ENCODE data around the gene DNAH14.
"Not testable (repeated sequence)": the region's sequence is repeated elsewhere in the genome, so short reads cannot be mapped to it uniquely, and the experiment has no call there.

Gene DNAH14

DNA sequence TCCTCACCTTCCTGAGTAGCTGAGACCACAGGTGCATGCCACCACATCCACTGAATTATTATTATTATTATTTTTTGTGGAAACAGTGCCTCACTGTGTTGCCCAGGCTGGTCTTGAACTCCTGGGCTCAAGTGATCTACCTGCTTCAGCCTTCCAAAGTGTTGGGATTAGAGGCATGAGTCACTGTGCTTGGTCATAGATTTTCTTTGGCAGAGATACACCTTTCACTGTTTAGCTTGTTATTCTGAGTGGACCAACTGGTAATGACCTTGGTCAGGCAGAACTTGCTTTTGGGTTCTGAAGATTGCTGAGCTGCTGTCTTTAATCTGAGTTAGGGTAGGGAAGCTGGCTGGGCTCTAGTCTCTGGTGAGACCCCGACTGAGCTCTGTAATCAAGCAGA, 66.8 kb downstream of the DNAH14 start:
- no peak for DNase-seq (ENCODE audit: low read depth in 2 of 2)

DNA sequence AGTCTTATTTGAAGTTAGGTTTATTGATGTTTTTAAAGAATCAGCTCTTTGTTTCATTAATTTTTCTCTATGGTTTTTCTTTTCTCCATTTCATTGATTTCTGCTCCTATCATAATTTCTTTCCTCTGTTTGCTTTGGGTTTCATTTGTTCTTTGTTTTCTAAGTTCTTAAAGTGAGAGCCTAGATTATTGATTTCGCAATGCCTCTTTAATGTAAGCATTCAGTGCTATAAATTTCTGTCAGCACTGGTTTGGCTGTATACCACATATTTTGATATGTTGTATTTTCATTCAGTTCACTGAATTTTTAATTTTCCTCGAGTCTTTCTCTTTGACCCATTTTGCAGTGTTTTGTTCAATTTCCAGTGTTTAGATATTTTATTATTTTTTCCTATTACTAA, 68.7 kb downstream of the DNAH14 start:
- DNase-seq (ENCODE audit: low read depth in 2 of 2), result no peak

DNA sequence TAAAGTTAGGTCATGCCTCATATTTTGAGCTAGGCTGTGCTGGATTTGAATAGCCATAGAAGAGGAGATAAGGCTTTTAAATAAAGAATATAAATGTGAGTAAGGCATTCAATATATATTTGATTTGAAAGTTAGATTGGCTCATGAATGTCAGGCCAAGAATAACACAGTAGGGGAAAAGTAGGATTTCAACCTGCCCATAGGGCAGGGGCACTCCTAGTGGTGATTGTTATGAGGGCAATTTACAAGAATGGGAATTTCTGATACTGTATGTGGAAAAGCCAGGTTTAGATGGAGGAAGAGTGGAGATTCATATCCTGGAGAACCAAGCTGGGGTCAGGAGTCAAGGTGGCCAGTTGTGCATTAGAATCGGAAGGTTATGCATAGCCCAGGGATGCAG, 74.9 kb downstream of the DNAH14 start:
- no peak for DNase-seq (ENCODE audit: low read depth in 2 of 2)

DNA sequence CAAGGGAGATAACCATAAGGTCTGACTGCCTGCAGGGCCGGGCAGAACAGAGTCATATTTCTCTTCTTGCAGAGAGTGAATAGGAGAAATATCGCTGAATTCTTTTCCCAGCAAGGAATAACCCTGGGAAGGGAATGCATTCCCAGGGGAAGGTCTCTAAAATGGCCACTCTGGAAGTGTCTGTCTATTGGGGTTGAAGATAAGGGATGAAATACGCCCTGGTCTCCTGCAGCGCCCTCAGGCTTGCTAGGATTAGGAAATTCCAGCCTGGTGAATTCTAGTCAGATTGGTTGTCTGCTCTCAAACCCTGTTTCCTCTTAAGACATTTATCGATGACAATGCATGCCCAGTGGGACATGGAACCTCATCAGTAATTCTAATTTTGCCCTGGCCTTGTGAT, 76.9 kb downstream of the DNAH14 start:
- not testable (repeated sequence) for DNase-seq (ENCODE audit: low read depth in 2 of 2)

DNA sequence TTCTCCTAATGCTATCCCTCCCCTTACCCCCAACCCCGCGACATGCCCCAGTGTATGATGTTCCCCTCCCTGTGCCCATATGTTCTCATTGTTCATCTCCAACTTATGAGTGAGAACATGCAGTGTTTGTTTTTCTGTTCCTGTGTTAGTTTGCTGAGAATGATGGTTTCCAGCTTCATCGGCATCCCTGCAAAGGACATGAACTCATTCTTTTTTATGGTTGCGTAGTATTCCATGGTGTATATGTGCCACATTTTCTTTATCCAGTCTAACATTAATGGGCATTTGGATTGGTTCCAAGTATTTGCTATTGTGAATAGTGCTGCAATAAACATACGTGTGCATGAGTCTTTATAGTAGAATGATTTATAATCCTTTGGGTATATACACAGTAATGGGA, 78.6 kb downstream of the DNAH14 start:
- not testable (repeated sequence) for DNase-seq (ENCODE audit: low read depth in 2 of 2)

DNA sequence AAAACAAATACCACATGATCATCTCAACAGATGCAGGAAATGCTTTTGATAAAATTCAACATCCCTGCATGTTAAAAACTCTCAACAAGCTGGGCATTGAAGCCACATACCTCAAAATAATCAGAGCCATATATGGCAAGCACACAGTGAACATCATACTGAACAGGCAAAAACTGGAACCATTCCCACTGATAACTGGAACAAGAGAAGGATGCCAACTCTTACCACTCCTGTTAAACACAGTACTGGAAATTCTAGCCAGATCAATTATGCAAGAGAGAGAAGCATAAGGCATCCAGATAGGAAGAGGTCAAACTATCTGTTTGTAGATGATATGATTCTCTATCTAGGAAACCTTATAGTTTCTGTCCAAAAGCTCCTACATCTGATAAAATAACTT, 91.6 kb downstream of the DNAH14 start:
- DNase-seq (ENCODE audit: low read depth in 2 of 2), result no peak

DNA sequence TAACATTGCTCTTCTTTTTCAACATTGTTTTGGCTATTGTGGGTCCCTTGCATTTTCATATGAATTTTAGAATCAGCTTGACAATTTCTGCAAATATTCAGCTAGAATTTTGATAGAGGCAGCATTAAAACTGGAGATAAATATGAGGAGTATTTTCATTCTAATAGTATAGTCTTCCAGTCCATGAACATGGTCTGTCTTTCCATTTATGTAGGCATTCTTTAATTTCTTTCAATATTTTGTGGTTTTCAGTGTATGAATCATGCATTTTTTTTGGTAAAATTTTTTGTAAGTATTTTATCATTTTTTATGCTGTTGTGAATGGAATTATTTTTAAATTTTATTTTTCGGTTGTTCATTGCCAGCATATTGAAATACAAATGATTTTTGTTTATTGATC, 97.2 kb downstream of the DNAH14 start:
- DNase-seq (ENCODE audit: low read depth in 2 of 2), result no peak

DNA sequence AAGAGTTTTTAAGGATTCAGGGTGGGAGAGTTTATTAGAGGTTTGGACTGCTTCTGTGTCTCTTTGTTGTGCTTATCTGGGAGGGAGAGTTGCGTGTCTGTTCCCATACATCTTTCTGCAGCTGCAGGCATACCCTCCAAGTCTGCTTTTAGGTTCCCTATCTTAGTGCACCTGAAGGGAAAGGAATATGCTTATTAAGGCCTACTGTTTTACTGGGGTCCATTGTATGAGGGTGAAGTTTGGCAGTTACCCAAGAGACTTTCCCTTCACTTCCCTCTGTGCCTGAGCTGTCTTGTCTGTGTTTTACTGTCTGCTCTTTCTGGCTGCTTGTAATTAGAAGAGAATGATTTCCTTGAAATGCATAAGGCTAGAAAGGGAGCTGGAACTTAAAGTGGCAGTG, 107.0 kb downstream of the DNAH14 start:
- not testable (repeated sequence) for DNase-seq (ENCODE audit: low read depth in 2 of 2)

DNA sequence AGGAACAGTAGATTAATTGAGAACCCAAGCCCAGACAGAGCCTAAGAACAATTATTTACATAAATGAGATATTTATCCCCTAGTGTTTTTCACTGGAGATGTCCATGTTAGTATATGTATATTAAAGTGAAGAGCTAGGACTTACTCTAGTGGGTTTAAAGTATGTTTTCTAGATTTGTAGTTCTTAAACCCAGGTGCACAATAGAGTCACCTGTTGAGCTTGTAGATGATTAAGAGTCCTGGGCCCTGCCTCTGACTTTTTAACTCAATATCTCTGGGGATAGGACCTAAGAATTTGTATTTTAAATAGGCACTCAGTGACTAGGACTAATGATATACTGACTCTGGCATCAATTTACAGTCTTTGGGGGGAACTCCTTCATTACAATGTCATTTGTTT, 112.8 kb downstream of the DNAH14 start:
- no peak for DNase-seq (ENCODE audit: low read depth in 2 of 2)

DNA sequence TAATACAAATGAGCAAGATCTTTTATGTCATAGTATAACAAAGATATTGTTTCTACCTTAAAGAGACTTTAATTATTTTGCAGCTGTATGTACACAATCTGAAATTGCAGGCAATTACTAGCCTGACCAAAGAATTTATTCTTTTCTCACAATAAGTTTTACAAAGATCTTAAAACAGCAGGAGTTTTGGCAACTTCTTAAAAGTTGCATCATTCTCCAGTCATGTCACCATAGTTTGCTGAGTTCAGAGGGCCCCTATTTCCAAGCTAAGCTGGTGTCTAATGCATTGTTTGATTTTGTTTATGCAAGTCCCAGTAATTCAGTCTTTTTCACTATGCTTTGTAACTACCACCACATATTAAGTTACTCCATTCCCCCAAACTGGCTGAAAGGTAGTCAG, 114.8 kb downstream of the DNAH14 start:
- DNase-seq (ENCODE audit: low read depth in 2 of 2), result no peak

DNA sequence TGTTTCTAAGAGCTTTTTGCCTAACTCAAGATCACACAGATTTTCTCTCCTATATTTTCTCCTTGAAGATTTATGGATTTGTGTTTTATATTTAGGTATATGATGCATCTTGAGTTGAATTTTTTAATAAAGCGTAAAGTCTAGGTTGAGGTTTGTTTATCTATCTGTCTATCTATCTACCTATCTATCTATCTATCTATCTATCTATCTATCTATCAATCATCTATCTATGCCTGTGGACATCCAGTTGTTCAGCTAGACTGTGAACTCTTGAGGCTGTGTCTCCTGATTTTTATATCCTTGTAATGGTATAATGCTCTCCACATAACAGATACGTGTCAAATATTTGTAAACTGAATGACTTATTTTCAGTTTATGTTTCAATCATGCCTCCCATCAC, 120.1 kb downstream of the DNAH14 start:
- DNase-seq (ENCODE audit: low read depth in 2 of 2), result no peak

DNA sequence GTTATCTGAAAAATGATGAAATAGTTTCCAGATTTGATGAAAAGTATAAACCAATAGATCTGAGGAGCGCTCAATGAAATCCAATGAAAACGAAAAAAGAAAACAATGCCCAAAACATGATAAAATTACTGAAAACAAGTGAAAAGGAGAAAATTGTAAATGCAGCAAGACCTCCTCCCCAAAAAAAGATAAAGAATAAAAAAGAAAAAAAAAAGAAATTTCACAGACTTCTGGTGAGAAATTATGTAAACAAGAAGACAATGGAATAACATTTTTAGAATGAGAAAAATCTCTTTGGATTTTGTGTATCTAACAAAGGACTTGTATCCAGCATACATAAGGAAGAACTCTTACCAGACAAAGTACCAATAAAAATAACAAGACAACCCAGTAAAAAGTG, 134.2 kb downstream of the DNAH14 start:
- no peak for DNase-seq (ENCODE audit: low read depth in 2 of 2)

DNA sequence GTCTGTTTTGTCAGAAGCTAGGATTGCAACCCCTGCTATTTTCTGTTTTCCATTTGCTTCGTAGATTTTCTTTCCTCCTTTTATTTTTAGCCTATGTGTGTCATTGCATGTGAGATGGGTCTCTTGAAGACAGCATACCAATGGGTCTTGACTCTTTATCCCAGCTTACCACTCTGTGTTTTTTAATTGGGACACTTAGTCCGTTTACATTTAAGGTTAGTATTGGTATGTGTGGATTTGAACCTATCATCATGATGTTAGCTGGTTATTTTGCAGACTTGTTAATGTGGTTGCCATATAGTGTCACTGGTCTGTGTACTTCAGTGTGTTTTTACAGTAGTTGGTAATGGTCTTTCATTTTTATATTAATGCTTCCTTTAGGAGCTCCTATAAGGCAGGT, 141.5 kb downstream of the DNAH14 start:
- no peak for DNase-seq (ENCODE audit: low read depth in 2 of 2)

DNA sequence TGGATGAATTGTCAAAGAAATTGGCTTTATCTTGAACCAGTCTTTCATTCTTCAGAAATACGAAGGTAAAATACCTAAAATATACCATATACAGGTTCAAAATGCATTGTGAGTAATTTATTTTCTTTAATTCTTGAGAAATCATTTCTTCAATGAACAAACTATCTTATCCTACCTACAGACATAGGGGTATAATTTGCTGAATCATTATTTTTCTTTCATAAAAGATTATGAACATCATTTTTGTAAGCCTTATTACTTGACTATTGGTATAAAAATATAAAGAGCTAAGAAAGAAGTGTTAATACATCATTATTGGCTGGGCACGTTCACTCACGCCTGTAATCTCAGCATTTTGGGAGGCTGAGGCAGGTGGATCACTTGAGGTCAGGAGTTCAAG, 167.7 kb downstream of the DNAH14 start:
- DNase-seq (ENCODE audit: low read depth in 2 of 2), result no peak

DNA sequence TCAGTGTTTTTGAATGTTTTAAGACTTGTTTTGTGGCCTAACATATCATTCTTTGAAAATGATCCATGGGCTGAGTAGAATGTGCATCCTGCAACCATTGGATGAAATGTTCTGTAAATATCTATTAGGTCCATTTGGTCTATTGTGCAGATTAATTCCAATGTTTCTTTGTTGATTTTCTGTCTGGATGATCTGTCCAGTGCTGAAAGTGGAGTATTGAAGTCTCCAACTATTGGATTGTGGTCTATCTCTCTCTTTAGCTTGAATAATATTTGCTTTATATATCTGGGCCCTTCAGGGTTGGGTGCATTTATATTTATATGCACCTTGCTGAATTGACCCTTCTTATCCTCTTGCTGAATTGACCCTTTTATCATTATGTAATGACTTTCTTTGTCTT, 181.5 kb downstream of the DNAH14 start:
- no peak for DNase-seq (ENCODE audit: low read depth in 2 of 2)

DNA sequence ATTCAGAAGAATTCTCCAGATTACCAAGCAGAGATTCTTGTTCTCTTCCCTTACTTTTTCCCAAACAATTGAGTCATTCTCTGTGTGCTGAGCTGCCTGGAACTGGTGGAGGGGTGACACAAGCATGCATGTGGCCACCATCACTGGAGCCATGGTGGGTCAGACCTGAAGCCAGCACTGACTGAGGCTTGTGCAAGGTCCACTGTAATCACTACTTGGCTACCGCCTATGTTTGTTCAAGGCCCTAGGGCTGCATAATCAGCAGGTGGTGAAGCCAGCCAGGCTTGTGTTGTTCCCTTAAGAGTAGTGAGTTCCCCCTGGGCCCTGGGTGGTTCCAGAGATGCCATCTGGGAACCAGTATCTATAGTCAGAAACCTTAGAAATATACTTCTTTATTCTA, 183.8 kb downstream of the DNAH14 start:
- DNase-seq (ENCODE audit: low read depth in 2 of 2), result no peak

DNA sequence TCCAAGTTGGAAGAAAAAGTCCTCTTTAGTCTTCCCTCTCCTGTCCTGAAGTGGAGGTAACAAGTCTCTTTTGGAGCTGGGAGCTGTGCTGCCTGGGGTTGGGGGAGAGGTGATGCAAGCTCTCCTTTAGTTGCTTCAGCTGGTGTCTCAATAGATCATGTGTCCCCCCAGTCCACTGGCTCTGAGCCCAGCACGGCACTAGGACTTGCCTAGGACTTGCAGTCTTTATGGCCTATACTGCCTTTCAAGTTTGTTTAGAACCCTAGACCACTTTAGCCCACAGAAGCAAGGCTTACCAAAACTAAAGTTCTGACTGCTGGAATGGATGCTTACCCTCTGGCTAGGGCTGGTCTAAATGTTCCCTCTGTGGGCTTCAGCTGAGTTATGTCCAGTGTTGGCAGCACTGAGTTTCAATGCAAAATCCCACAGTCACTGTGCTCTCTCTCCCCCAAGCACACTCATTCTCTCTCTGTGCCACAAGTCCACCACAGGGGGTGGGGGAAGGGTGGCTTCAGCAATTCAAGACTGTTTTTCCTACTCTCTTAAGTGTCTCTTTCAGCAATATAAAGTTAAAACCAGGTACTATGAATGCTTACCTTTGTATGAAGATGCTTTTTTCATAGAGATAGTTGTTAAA, 185.0 kb downstream of the DNAH14 start:
- DNase-seq (ENCODE audit: low read depth in 2 of 2), result no peak

DNA sequence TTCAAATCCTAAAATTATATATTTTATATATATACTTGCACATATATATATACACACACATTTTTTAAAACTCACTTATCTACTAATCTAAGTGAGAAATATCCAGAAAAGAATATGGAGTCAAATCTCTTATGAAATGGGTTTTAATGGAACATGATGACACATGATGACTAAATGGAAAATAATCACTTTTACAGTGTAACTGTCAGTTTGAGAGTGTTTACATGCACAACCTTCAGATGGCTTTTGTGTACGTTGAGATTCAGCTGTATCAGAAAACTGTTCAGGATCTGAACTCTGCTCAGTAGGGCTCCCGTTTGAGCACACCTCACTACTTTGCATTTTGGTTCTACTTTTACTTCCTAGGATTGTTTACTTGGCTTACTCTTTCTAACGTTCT, 189.8 kb downstream of the DNAH14 start:
- DNase-seq (ENCODE audit: low read depth in 2 of 2), result no peak

DNA sequence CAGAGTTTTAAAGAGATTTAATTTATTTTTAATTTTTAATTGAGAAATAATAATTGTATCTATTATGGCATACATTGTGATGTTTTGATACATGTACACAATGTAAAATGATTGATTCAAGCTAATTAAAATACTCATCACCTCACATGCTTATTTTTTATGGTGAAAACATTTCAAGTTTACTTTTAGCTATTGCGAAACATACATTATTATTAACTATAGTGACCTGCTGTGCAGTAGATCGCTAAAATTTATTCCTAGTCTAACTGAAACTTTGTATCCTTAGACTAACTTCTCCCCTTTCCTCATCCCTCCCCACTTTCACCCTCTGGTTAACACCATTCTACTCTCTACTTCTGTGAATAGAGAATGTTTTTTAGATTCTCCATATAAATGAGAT, 191.6 kb downstream of the DNAH14 start:
- DNase-seq (ENCODE audit: low read depth in 2 of 2), result no peak

DNA sequence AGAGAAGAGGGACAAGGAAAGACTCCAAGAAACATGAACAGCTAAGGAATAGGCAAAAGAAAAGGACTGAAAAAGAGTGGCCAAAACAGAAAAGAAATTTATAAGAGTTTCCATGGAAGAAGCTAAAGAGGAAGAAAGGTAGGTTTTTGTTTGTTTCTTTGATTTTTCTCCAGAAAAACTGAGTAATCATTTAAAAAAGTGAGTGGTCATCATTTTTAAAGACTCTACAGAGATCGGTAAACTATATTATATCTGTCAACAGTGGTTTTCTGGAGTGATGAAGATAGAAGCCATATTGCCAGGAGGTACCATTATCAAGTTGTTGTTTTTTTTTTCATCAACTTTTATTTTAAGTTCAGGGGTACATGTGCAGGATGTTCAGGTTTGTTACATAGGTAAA, 202.4 kb downstream of the DNAH14 start:
- no peak for DNase-seq (ENCODE audit: low read depth in 2 of 2)

DNA sequence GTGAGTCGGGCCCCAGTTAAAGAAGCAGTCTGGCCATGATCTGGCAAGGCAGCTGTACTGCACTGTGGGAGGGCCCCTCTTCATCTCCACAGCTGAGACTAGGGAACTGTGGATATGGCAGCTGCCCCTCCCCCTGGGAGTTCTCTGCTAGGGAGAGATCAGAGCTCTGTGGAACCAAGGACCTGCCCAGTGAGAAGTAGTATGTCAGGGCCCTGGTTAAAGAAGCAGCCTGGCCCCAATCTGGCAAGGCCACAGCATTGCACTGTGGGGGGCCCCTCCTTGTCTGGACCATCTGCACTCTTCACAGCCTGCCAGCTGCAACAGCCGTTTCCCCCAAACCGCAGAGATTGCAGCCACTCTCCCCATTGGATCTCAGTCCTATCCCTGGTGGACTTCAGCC, 208.5 kb downstream of the DNAH14 start:
- DNase-seq (ENCODE audit: low read depth in 2 of 2), result no peak

DNA sequence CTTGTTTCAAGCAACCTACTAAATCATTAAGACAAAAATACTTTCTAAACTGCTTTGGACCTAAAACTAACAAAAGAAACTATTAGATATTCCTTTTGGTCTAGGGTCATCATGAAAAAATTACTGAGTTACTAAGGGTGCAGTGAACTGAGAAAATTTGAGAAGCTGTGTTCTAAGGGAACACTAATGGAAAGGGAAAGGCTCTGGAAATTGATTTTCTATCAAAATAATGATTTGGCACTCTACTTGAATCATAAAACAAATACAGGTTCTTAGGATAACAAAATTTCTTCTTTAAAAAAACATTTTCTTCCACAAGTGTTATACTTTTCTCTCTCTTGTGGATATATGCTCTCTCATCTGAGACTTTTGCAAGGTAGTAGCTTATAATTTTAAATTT, 213.5 kb downstream of the DNAH14 start:
- no peak for DNase-seq (ENCODE audit: low read depth in 2 of 2)

DNA sequence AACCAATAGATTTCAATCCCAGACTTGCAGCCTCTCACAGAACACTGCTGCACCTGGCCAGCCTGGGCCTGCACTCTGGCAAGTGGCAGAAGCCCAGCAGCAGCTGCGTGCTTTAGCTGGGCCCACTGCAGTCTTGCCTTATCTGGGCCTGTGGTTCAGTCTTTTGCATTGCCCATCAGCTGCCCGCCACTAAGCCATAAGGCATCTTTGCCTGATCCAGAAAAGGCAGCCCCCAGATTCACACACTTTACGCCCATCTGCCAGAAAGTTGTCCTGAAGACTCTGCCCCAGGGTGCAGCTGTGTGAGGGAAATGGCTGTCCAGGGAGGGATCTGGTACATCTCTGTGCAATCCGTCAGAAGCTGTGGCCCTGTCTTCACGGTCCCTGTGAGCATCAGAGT, 217.0 kb downstream of the DNAH14 start:
- DNase-seq (ENCODE audit: low read depth in 2 of 2), result no peak

DNA sequence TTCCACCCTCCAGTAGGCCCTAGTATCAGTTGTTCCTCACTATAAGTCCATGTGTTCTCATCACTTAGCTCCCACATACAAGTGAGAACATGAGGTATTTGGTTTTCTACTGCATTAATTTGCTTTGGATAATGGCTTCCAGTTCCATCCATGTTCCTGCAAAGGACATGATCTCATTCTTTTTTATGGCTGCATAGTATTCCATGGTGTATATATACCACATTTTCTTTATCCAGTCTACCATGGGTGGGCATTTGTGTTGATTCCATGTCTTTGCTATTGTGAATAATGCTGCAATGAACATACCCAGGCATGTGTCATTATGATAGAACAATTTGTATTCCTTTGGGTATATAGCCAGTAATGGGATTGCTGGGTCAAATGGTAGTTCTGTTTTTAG, 218.3 kb downstream of the DNAH14 start:
- DNase-seq (ENCODE audit: low read depth in 2 of 2), result not testable (repeated sequence)

DNA sequence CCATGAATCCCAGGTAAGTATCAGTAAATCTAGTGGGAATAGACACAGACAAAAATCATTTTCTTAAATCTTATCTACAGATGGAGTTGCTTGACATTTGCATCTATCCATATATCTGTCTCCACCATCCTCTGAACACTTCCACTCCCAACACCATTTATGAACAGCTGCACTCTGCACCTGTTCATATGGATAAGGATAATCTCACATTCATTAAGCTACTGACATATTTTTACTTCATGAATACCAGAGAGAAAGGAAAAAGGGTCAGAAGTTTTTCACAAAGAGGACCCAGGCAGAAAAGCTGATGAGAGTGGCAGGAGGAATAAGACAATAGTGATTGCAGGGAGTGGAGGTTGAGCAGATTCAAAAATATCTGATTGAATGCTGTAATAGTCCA, 222.6 kb downstream of the DNAH14 start:
- DNase-seq (ENCODE audit: low read depth in 2 of 2), result no peak
